ENCODE results near the gene FMN1. TPM values are rescaled to one million over a fixed set of nuclear protein-coding genes. Genes with fewer than 3 reads are reported as not detected.

FMN1 gene
- total and polyA plus RNA-seq, 2 of the 13 experiments (the other 11 are each of a cell fraction or from before 2014, with no cell fraction given) = 0.20 to 0.60 TPM

DNA sequence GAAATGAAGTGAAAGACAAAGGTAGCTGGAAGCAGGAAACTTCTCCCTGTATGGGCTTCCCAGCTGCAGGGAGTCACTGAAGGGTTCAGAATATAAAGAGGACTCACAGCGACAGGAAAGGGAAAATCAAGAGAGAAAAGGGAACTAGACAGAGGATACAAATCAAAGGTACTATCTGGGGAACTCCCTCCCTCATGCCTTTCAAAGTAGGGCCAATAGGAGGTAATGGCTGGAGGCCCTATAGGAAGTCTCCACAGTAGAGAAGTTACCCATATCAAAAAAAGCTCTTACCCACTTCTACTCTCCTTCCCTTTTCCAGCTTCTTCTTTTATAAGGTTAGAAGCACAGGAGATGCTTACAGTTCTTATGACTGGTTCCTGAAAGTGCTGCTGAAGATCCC is 43.5 kb downstream of the FMN1 start:
- Histone ChIP-seq H3K27me3 (ENCODE audit: control insufficient read depth in 1 of 2, insufficient read depth in 2 of 2, low read length in 2 of 2) (0 out of 5 replicates have a peak, but pooled peaks cover 0 to 3% of the 10 kb centered on the region in 2 experiments), H3K4me3 (replicated peaks in 1 of 3; ENCODE audit: insufficient read depth in 1 of 3, low read depth in 2 of 3, low read length in 3 of 3) (no peak overlapping the region), H3K4me2 (ENCODE audit: low read depth, low read length) (no peak overlapping the region), H3K27ac (ENCODE audit: extremely low read length, insufficient read depth, low read length) (no peak overlapping the region), H3K79me2 (ENCODE audit: insufficient read depth, low read length) (no peaks in the 10 kb centered on the region), H3K4me1 (ENCODE audit: insufficient read depth, low read length) (no peaks in the 10 kb centered on the region), H2AFZ (ENCODE audit: low read length) (no peak overlapping the region), H3K9ac (ENCODE audit: insufficient read depth, low read depth, low read length) (no peak overlapping the region), H3K36me3 (replicated peaks in 1 of 2; ENCODE audit: control insufficient read depth in 1 of 2, insufficient read depth in 2 of 2, low read length in 2 of 2) (no peaks in the 10 kb centered on the region), H3K9me3 (ENCODE audit: low read length) (peaks cover 5% of the 10 kb centered on the region; the same call in 1 of the 2 replicates), H4K20me1 (ENCODE audit: insufficient read depth, low read length) (no peaks in the 10 kb centered on the region)
- ChIA-PET POLR2A (no interaction called here), CTCF (ENCODE audit: low intra/inter-chr PET ratio, low total read pairs) (no interaction called here)
- BruUV-seq (replicated peaks) = no TSS peak
- DNase-seq (ENCODE audit: low spot score) (no peak), ATAC-seq (no peak), FAIRE-seq (no peak)
- in situ Hi-C loops (cut with HindIII; ENCODE audit: extremely low pct_ligation_motif_present, low pct_unique_long_range_greater_than_20kb) = loop anchor here (5.0 kb wide), 1 partner anchor 51 kb away; no protein-coding TSS in a partner anchor
- WGBS (ENCODE audit: low lambda C conversion rate) = 5% methylated on average over 1 of the region's 1 CpG
- intact Hi-C loops (cut with micrococcal nuclease; ENCODE audit: unreplicated experiment) = no loop called here
- TF ChIP-seq ZNF850 (CRISPR knock-in tag; conservative IDR thresholded peaks at IDR 0.05) (no peak), ZBTB21 (CRISPR knock-in tag; IDR thresholded peaks at IDR 0.05) (no peak), SSRP1 (CRISPR knock-in tag; IDR thresholded peaks at IDR 0.05) (no peak), ZNF510 (CRISPR knock-in tag; IDR thresholded peaks at IDR 0.05; ENCODE audit: low read depth) (no peak), NAIF1 (CRISPR knock-in tag; IDR thresholded peaks at IDR 0.05; ENCODE audit: borderline replicate concordance) (no peak), ZNF34 (CRISPR knock-in tag; IDR thresholded peaks at IDR 0.05; ENCODE audit: borderline replicate concordance) (no peak)
- TF ChIP-seq, protein P1, sequence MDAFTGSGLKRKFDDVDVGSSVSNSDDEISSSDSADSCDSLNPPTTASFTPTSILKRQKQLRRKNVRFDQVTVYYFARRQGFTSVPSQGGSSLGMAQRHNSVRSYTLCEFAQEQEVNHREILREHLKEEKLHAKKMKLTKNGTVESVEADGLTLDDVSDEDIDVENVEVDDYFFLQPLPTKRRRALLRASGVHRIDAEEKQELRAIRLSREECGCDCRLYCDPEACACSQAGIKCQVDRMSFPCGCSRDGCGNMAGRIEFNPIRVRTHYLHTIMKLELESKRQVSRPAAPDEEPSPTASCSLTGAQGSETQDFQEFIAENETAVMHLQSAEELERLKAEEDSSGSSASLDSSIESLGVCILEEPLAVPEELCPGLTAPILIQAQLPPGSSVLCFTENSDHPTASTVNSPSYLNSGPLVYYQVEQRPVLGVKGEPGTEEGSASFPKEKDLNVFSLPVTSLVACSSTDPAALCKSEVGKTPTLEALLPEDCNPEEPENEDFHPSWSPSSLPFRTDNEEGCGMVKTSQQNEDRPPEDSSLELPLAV (CRISPR knock-in tag; conservative IDR thresholded peaks at IDR 0.05; ENCODE audit: low read depth) = no peak
- TF ChIP-seq, protein P2, sequence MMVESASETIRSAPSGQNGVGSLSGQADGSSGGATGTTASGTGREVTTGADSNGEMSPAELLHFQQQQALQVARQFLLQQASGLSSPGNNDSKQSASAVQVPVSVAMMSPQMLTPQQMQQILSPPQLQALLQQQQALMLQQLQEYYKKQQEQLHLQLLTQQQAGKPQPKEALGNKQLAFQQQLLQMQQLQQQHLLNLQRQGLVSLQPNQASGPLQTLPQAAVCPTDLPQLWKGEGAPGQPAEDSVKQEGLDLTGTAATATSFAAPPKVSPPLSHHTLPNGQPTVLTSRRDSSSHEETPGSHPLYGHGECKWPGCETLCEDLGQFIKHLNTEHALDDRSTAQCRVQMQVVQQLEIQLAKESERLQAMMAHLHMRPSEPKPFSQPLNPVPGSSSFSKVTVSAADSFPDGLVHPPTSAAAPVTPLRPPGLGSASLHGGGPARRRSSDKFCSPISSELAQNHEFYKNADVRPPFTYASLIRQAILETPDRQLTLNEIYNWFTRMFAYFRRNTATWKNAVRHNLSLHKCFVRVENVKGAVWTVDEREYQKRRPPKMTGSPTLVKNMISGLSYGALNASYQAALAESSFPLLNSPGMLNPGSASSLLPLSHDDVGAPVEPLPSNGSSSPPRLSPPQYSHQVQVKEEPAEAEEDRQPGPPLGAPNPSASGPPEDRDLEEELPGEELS (CRISPR knock-in tag; IDR thresholded peaks at IDR 0.05) = no peak
- TF ChIP-seq, protein P3, sequence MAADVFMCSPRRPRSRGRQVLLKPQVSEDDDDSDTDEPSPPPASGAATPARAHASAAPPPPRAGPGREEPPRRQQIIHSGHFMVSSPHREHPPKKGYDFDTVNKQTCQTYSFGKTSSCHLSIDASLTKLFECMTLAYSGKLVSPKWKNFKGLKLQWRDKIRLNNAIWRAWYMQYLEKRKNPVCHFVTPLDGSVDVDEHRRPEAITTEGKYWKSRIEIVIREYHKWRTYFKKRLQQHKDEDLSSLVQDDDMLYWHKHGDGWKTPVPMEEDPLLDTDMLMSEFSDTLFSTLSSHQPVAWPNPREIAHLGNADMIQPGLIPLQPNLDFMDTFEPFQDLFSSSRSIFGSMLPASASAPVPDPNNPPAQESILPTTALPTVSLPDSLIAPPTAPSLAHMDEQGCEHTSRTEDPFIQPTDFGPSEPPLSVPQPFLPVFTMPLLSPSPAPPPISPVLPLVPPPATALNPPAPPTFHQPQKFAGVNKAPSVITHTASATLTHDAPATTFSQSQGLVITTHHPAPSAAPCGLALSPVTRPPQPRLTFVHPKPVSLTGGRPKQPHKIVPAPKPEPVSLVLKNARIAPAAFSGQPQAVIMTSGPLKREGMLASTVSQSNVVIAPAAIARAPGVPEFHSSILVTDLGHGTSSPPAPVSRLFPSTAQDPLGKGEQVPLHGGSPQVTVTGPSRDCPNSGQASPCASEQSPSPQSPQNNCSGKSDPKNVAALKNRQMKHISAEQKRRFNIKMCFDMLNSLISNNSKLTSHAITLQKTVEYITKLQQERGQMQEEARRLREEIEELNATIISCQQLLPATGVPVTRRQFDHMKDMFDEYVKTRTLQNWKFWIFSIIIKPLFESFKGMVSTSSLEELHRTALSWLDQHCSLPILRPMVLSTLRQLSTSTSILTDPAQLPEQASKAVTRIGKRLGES (CRISPR knock-in tag; IDR thresholded peaks at IDR 0.05; ENCODE audit: borderline replicate concordance) = no peak
- TF ChIP-seq, protein P4, sequence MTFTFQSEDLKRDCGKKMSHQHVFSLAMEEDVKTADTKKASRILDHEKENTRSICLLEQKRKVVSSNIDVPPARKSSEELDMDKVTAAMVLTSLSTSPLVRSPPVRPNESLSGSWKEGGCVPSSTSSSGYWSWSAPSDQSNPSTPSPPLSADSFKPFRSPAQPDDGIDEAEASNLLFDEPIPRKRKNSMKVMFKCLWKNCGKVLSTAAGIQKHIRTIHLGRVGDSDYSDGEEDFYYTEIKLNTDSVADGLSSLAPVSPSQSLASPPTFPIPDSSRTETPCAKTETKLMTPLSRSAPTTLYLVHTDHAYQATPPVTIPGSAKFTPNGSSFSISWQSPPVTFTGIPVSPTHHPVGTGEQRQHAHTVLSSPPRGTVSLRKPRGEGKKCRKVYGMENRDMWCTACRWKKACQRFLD (CRISPR knock-in tag; IDR thresholded peaks at IDR 0.05; ENCODE audit: borderline replicate concordance) = no peak

All from HepG2 (cell line).